ENCODE results near the gene TTBK2.

DNA sequence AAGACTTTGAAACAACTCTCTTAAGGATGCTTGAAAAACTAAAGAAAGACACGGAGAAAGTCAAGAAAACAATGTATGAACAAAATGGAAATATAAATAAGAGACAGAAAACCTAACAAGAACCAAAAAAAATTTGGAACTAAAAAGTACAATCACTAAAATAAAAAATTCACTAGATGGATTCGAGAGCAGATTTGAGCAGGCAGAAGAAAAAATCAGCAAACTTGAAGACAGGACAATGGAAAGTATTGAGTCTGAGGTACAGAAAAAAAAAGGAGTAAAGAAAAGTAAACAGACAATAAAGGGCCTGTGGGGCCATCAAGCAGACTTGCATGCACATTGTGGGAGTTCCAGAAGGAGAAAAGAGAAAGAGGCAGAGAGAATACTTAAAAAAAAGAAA is 170.3 kb downstream of the TTBK2 start:
- no peak for TF ChIP-seq CBFB (CRISPR knock-in tag; IDR thresholded peaks at IDR 0.05; ENCODE audit: low read depth)
- TF ChIP-seq, protein P1, sequence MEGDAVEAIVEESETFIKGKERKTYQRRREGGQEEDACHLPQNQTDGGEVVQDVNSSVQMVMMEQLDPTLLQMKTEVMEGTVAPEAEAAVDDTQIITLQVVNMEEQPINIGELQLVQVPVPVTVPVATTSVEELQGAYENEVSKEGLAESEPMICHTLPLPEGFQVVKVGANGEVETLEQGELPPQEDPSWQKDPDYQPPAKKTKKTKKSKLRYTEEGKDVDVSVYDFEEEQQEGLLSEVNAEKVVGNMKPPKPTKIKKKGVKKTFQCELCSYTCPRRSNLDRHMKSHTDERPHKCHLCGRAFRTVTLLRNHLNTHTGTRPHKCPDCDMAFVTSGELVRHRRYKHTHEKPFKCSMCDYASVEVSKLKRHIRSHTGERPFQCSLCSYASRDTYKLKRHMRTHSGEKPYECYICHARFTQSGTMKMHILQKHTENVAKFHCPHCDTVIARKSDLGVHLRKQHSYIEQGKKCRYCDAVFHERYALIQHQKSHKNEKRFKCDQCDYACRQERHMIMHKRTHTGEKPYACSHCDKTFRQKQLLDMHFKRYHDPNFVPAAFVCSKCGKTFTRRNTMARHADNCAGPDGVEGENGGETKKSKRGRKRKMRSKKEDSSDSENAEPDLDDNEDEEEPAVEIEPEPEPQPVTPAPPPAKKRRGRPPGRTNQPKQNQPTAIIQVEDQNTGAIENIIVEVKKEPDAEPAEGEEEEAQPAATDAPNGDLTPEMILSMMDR (IDR thresholded peaks at IDR 0.05): no peak
- no peak for TF ChIP-seq ETV6 (CRISPR knock-in tag; IDR thresholded peaks at IDR 0.05)
- TF ChIP-seq, protein P2, sequence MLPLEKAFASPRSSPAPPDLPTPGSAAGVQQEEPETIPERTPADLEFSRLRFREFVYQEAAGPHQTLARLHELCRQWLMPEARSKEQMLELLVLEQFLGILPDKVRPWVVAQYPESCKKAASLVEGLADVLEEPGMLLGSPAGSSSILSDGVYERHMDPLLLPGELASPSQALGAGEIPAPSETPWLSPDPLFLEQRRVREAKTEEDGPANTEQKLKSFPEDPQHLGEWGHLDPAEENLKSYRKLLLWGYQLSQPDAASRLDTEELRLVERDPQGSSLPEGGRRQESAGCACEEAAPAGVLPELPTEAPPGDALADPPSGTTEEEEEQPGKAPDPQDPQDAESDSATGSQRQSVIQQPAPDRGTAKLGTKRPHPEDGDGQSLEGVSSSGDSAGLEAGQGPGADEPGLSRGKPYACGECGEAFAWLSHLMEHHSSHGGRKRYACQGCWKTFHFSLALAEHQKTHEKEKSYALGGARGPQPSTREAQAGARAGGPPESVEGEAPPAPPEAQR (CRISPR knock-in tag; IDR thresholded peaks at IDR 0.05): no peak
- no peak for TF ChIP-seq ZNF138 (CRISPR knock-in tag; conservative IDR thresholded peaks at IDR 0.05)
- no peak for TF ChIP-seq GABPB1 (CRISPR knock-in tag; IDR thresholded peaks at IDR 0.05)
- no peak for TF ChIP-seq ZNF121 (CRISPR knock-in tag; IDR thresholded peaks at IDR 0.05)
- TF ChIP-seq CREB1 (CRISPR knock-in tag; IDR thresholded peaks at IDR 0.05): no peak
- TF ChIP-seq, protein P3, sequence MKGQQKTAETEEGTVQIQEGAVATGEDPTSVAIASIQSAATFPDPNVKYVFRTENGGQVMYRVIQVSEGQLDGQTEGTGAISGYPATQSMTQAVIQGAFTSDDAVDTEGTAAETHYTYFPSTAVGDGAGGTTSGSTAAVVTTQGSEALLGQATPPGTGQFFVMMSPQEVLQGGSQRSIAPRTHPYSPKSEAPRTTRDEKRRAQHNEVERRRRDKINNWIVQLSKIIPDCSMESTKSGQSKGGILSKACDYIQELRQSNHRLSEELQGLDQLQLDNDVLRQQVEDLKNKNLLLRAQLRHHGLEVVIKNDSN (CRISPR knock-in tag; IDR thresholded peaks at IDR 0.05): no peak
- no peak for TF ChIP-seq TEAD4 (CRISPR knock-in tag; IDR thresholded peaks at IDR 0.05)
- TF ChIP-seq TCF7 (CRISPR knock-in tag; IDR thresholded peaks at IDR 0.05; ENCODE audit: low read depth): no peak

All from WTC11 (cell line).